Gastroesophageal sphincter (tissue), 4 donors: Measurements from ENCODE around the gene TBX20. TPM values are rescaled to one million over a fixed set of nuclear protein-coding genes. Genes with fewer than 3 reads are reported as not detected.

ENCODE experiments used
- ATAC-seq: fragments of 150-250 bp; one replicate; pipeline ENCODE4 v1.9.1; 2016; ENCODE audit warnings: mild to moderate bottlenecking, moderate library complexity
- H3K27ac ChIP-seq, 4 donors: fragments of 200-600 bp; sonication (generic) in 3 of 4; 1 replicate in 3 of 4; 2 replicates in 1 of 4; pipeline ENCODE4 v1.5.1; 2016 to 2019
- H3K27me3 ChIP-seq: fragments of 200-600 bp; sonication (generic); one replicate; pipeline ENCODE4 v1.5.1; 2019
- H3K36me3 ChIP-seq, 2 donors: fragments of 200-600 bp; sonication (generic); one replicate each; pipeline ENCODE4 v1.5.1; 2019; ENCODE audit warnings: control low read depth in 1 of 2
- H3K4me1 ChIP-seq, 3 donors: fragments of 200-600 bp; sonication (generic); 1 replicate in 2 of 3; 2 replicates in 1 of 3; pipeline ENCODE4 v1.5.1; 2016 to 2019; ENCODE audit warnings: control low read depth in 2 of 3
- H3K4me3 ChIP-seq, 2 donors: fragments of 200-600 bp; sonication (generic); one replicate each; pipeline ENCODE4 v1.5.1; 2019; ENCODE audit warnings: mild to moderate bottlenecking in 1 of 2, moderate library complexity in 1 of 2
- H3K9me3 ChIP-seq, 3 donors: fragments of 200-600 bp; sonication (generic); one replicate each; pipeline ENCODE4 v1.5.1; 2017 to 2019; ENCODE audit warnings: control low read depth in 2 of 3
- EP300 ChIP-seq: sonication (generic); formaldehyde crosslinking; IDR thresholded peaks from one replicate; pipeline ENCODE4 v1.6.1; 2017; ENCODE audit warnings: antibody characterized with exemption, mild to moderate bottlenecking
- POLR2A ChIP-seq, 2 donors: fragments of 450-650 bp; IDR thresholded peaks; one replicate each; pipeline ENCODE4 v1.6.1; 2017; ENCODE audit warnings: antibody characterized with exemption in 2 of 2, mild to moderate bottlenecking in 2 of 2, moderate library complexity in 1 of 2
- POLR2AphosphoS5 ChIP-seq: sonication (generic); formaldehyde crosslinking; IDR thresholded peaks from one replicate; pipeline ENCODE4 v1.6.1; 2017; ENCODE audit warnings: antibody characterized with exemption
- WGBS, 2 donors: methylation state at CpG; one replicate each; pipeline ENCODE4 v1.1.5; 2018; ENCODE audit warnings: low coverage in 1 of 2; 5-methylcytosine and 5-hydroxymethylcytosine counted together
- total RNA-seq, 4 donors: library from RNA; depleted of rRNA; stranded (reverse); fragments of >200 nt; gene quantifications; one replicate each; pipeline ENCODE4 v1.1.0, GENCODE V29; 2016
- TF ChIP-seq, protein P1 (sequence below), 4 experiments: fragments of 200-600 bp in 2 of 4; fragments of 450-650 bp in 2 of 4; sonication (generic) in 1 of 4; IDR thresholded peaks; one replicate each; pipeline ENCODE4 v1.5.1; 2017 to 2019; ENCODE audit warnings: antibody characterized with exemption in 4 of 4, mild to moderate bottlenecking in 2 of 4, moderate library complexity in 2 of 4

Gene TBX20
- total RNA-seq, 4 donors from 2014 or later: 0.54 to 5.4 TPM; not detected in 2

DNA sequence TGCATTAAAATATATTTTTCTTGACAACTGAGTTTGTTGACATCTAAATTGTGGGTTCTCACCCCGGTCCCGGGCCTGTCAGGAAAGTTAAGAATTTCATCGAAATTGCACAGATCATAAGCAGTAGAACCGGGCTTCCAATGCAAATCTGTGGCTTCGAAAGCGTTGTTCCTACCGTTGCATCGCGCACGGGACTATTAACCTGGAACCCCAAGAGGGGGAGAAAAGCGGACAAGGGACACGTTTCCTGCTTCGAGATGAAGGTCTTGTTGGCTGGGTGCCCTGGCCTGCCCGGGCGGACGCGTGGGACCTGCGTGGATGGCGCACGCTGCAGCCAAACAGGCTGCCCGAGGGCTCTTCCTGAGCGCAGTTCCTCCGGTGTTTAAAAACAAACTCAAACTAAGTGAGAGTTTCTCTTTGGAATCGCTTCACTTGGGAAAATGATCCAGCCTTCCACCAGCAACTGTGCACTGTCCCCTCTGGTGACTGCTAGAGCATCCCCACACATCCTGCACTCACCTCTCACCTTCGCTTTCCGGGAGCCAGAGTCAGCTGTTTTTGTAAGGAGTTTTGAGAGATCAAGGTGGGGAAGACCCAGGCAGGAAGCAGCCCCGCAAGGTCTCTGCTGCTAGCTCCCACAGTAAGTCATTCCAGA, 5.1 kb upstream of the TBX20 start:
- 11 to 52% methylated on average over 23 to 26 of the region's 27 CpGs for WGBS, 2 donors
- H3K4me1 ChIP-seq: peaks cover 0 to 42% (median 7%) of the 10 kb centered on the region in 3 donors
- no peaks in the 10 kb centered on the region for H3K36me3 ChIP-seq
- H3K27ac ChIP-seq: no peak overlapping the region
- no peak for TF ChIP-seq POLR2A (IDR thresholded peaks at IDR 0.05)
- no peak for TF ChIP-seq EP300
- TF ChIP-seq POLR2AphosphoS5: no peak
- TF ChIP-seq, protein P1, sequence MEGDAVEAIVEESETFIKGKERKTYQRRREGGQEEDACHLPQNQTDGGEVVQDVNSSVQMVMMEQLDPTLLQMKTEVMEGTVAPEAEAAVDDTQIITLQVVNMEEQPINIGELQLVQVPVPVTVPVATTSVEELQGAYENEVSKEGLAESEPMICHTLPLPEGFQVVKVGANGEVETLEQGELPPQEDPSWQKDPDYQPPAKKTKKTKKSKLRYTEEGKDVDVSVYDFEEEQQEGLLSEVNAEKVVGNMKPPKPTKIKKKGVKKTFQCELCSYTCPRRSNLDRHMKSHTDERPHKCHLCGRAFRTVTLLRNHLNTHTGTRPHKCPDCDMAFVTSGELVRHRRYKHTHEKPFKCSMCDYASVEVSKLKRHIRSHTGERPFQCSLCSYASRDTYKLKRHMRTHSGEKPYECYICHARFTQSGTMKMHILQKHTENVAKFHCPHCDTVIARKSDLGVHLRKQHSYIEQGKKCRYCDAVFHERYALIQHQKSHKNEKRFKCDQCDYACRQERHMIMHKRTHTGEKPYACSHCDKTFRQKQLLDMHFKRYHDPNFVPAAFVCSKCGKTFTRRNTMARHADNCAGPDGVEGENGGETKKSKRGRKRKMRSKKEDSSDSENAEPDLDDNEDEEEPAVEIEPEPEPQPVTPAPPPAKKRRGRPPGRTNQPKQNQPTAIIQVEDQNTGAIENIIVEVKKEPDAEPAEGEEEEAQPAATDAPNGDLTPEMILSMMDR (IDR thresholded peaks at IDR 0.05): no peak
- ATAC-seq: no peak
- no peak overlapping the region for H3K4me3 ChIP-seq
- peaks cover 99% of the 10 kb centered on the region for H3K27me3 ChIP-seq
- H3K9me3 ChIP-seq: peaks cover 0 to 5% (median 0%) of the 10 kb centered on the region in 3 donors

DNA sequence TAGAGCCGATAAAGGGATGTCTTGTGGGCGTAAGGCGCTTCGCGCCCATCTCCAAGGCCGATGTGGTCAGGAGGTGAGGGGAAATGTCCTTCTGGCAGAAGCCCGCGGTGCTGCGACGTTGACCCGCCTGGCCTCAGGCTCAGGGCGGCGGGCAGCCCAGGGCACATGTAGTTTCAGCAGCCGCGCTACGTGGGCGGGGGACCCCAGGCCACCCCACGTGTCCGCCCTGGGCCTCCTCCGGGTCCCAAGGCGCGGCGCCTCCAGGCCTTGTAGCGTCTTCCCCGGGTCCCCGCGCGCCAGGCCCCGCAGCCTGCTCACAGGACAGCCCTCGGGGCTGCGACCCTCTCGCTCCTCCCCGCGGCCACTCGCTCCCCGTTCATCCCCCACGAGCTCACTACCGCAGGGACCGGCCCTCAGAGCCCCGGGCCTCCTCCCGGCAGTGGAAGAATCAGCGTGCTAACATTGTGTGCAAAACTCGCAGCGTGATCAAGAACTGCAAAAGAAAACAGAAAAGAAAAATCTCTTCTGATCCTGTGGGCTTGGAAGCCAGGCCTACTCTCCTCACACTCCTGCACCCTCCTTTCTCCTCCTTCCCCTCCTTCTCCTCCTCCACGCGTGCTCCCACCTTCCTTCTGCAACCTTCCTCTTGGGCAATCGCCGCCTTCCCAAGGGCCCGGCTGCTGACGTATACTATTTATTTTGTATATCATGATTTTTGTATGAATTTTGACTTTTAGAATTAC, 4.4 kb upstream of the TBX20 start:
- no peaks in the 10 kb centered on the region for H3K36me3 ChIP-seq
- ATAC-seq: no peak
- H3K27ac ChIP-seq: no peak overlapping the region
- H3K4me3 ChIP-seq: peak overlapping the region in 1 of 2 donors; percentile 18
- peaks cover 100% of the 10 kb centered on the region for H3K27me3 ChIP-seq
- TF ChIP-seq, protein P1 (IDR thresholded peaks at IDR 0.05): no peak
- TF ChIP-seq POLR2AphosphoS5 (no peak), EP300 (no peak), POLR2A (IDR thresholded peaks at IDR 0.05) (no peak)
- peaks cover 0 to 5% (median 0%) of the 10 kb centered on the region in 3 donors for H3K9me3 ChIP-seq
- H3K4me1 ChIP-seq: peaks cover 0 to 49% (median 13%) of the 10 kb centered on the region in 3 donors
- 14 to 48% methylated on average over 6 to 14 of the region's 50 CpGs for WGBS, 2 donors

DNA sequence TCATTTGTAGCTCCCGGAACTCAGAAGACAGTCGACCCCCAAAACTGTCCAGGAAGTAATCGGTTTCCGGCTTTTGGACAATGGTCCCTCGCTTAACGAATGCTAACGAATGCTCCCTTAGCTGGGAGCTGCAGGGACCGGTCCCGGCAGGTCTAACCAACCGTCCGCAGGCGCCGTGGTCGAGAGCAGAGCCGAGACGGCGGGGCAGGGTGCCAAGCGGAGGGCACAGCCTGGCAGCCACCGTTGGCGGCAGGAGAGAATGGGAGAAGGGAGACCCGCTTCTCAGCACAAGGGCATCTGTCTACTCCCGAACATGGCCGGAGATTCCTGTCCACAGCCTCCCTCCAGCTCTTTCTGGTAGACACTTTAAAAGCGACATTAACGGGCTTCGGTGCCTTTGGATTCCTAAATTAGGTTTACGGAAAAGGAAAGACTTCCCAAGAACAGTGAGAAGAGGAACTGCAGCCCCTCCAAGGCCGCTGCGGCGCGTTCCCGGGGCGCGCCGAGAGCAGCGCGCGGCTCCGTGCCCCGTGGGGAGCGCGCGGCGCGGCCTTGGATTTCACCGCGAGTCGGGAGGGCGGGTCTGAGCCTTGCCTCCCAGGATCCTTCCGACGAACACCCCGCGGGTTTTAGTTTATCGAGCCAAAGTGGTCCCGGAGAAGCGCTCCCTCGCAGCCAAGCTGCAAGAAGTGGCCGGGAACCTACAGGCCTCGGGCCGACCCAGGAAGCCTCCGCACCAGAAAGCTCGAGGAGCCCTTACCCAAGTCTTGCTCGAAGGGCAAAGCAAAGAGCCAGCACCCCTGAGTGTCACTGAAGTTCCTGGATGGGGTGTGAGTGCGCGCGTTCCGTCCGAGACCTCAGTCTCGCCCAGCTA, 3.6 kb upstream of the TBX20 start:
- H3K4me3 ChIP-seq: peak overlapping the region in 1 of 2 donors; percentile 18
- no peaks in the 10 kb centered on the region for H3K36me3 ChIP-seq
- no peak for ATAC-seq
- H3K27ac ChIP-seq: no peak overlapping the region
- peaks cover 0 to 51% (median 14%) of the 10 kb centered on the region in 3 donors for H3K4me1 ChIP-seq
- peaks cover 0 to 5% (median 0%) of the 10 kb centered on the region in 3 donors for H3K9me3 ChIP-seq
- H3K27me3 ChIP-seq: peaks cover 100% of the 10 kb centered on the region
- no peak for TF ChIP-seq POLR2A (IDR thresholded peaks at IDR 0.05)
- TF ChIP-seq, protein P1 (IDR thresholded peaks at IDR 0.05): no peak
- TF ChIP-seq EP300: no peak
- peak; percentile 2 for TF ChIP-seq POLR2AphosphoS5
- WGBS, 2 donors: 0 to 13% methylated on average over 5 to 12 of the region's 69 CpGs

DNA sequence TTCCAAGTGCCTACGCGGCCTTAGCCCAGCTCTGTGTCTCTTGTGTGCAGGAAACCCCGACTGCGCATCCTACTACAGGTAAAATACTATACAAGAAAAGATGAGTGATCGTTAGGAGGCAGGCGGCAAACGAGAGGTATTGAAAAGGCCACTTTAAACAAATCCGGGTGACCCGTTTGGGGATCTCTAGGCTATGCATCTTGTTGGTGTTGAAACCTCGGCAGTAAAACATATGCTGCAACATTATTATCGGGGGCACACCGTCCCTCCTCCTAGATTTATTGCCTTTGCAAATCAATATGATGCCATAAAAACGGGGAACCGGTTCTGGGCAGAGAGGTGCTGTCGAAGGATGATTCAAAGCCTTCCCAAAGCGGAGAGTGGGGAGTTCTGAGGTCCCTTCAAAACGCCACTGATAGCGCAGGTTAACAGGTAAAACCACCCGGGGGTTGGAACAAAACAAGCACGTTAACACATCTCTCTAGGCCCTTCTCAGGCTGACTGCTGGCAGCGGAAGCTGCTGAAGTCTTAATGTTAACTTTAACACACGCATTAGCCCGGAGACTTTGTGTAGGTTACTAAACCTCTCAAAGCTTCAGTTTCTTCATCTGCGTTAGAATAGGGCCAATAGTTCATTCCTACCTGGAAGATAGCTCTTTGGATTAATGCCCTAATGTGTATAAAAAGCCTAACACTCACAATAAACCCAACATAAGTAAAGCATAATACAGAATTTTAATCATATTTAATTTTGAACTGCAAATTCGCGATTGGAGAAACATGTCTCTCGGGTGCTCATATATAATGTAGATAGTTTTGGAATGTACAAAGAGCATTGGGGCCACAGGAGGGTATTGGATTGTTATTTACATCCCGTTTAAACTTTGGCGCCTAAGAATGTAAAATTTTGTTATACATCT, 2.6 kb upstream of the TBX20 start:
- peaks cover 0 to 45% (median 14%) of the 10 kb centered on the region in 3 donors for H3K4me1 ChIP-seq
- TF ChIP-seq EP300 (no peak), POLR2AphosphoS5 (no peak), POLR2A (IDR thresholded peaks at IDR 0.05) (no peak)
- TF ChIP-seq, protein P1 (IDR thresholded peaks at IDR 0.05): no peak
- ATAC-seq: no peak
- 9 to 22% methylated on average over 22 to 29 of the region's 29 CpGs for whole genome bisulfite sequencing, 2 donors
- peaks cover 100% of the 10 kb centered on the region for H3K27me3 ChIP-seq
- H3K36me3 ChIP-seq: no peaks in the 10 kb centered on the region
- H3K4me3 ChIP-seq: no peak overlapping the region
- H3K9me3 ChIP-seq: peaks cover 0 to 5% (median 0%) of the 10 kb centered on the region in 3 donors
- no peak overlapping the region for H3K27ac ChIP-seq
